ENCODE data around the gene CUBN.

CUBN gene

GRCh38 chr10:16787361-16787791 lies 342.2 kb downstream of the CUBN start:
- DNase-seq (ENCODE audit: low read depth in 2 of 2) = peak; percentile 30 to 48

- no peak for DNase-seq (ENCODE audit: low read depth in 2 of 2)
Measured at GRCh38 chr10:16780338-16780880, 349.2 kb downstream of the CUBN start.

GRCh38 chr10:16779384-16779915 lies 350.2 kb downstream of the CUBN start:
- DNase-seq (ENCODE audit: low read depth in 2 of 2) = peak; percentile 31 to 68

GRCh38 chr10:16777473-16778370 lies 351.9 kb downstream of the CUBN start:
- no peak for DNase-seq (ENCODE audit: low read depth in 2 of 2)

- no peak for DNase-seq (ENCODE audit: low read depth in 2 of 2)
Measured at GRCh38 chr10:16776896-16777295, 352.7 kb downstream of the CUBN start.

Data from stimulated activated CD4-positive, alpha-beta T cell treated with anti-CD3 and anti-CD28 coated beads, Interleukin-12 subunit alpha, Interleukin-12 subunit beta, amount 100 ng/mL, for 24 hours (primary cell).